Measurements from ENCODE around the gene KIF22.
"Not testable (repeated sequence)": the region's sequence is repeated elsewhere in the genome, so short reads cannot be mapped to it uniquely, and the experiment has no call there.

The KIF22 gene

DNA sequence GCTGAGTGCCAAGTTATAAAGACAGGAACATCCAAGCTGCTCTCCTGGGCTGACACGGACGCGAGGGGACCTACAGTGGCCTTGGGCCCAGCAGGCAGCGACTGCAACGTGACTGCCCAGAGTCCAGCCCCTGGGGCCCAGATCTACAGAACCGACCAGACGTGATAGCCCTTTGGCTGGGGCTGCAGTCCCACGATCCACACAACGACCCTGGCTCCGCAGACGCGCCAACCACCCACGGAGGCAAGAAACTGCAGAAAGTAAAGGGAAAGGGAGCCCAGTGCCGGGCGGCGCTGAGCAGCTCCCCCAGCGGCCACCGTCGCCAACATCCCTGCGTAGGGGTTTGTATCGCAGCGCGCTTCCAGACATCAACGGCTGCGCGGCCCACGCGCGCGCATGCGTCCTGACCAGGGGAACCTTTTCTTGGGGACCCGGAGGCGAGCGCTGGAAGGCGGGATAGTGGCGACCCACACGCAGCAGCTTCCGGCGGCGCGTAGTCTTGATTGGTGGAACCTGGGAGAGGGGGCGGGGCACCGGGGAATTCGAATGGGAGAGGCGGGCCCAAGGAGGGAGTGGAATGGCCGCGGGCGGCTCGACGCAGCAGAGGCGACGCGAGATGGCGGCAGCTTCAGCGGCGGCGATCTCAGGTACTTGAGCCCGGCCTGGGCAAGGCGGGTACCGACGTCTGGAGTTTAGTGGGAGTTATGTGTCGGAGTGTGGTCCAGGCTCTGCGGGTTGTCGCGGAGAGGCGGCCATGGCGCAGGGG, at the start of gene KIF22:
KIF22 (plus strand) TSS at position 569 of the 766 bp plus-strand sequence; CDS start at position 578, 9 bp downstream.
- intact Hi-C loops (cut with DNase I): no loop called here
- DNase-seq: peak; percentile 97 to 100 (median 99)

DNA sequence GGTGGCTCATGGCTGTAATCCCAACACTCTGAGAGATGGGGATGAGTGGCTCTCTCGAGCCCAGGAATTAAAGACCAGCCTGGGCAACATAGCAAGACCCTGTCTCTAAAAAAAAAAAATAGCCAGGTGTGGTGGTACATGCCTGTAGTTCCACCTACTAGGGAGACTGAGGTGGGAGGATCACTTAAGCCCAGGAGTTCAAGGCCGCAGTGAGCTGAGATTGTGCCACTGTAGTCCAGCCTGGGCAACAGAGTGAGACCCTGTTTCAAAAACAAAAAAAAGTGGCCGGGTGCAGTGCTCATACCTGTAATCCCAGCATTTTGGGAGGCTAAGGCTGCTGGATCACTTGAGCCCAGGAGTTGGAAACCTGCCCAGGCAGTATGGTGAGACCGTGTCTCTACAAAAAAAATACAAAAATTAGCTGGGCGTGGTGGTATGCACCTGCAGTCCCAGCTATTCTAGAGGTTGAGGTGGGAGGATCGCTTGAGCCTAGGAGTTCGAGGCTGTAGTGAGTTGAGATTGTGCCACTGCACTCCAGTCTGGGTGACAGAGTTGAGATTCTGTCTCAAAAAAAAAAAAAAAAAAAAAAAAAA, 47.8 kb upstream of the KIF22 start:
- no peak for DNase-seq
- intact Hi-C loops (cut with DNase I): no loop called here

DNA sequence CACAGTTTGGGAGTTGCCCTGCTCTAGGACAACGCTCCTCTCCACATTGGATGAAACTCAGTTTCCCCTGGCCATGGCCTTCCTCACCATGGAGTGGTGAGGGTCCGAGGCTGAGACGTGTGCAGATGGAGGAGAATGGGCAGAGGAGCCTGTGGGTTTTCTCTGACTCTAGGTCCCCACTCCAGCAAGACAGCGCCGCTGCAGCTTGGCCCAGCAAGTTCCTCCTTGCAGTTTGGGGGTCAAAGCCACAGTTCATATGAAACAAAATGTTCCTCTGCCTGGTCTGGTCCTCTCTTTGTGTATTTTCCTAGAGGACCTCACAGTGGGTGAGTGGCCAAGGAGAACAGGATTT, 47.1 kb upstream of the KIF22 start:
- no peak for DNase-seq
- intact Hi-C loops (cut with DNase I): no loop called here

DNA sequence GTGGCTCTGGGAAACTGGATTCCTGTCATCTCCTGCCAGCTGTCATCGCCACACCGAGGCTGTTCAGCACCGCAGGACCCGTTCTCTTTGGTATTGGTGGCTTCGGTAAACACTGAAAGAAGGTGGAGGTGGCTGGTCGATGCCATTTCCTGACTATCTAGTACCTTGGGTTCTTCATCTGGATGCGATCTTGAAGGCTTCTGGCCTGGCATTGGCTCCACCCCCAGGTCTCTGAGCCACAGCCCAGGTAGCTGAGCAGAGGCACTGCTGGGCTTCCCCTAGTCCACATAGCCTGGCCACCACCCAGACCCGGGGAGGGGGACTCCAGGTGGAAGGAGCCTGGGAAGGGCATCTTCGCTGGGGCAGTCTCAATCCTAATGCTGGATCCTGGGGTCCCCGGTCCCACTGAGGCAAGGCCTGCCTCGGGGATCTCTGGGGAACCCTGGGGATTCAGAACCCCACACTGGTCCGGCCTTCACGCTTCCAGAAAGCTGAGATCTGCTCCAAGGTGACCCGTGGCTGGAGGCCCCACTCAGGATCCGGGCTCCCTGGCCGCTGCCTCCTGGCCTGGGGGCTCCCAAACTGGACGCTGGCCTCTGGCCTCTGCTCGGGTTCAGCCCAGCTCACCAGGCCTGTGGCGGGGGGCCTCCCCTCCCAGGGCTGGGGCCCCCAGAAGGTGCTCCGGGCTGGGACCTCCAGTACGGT, 46.6 kb upstream of the KIF22 start:
- DNase-seq: no peak
- intact Hi-C loops (cut with DNase I): no loop called here

DNA sequence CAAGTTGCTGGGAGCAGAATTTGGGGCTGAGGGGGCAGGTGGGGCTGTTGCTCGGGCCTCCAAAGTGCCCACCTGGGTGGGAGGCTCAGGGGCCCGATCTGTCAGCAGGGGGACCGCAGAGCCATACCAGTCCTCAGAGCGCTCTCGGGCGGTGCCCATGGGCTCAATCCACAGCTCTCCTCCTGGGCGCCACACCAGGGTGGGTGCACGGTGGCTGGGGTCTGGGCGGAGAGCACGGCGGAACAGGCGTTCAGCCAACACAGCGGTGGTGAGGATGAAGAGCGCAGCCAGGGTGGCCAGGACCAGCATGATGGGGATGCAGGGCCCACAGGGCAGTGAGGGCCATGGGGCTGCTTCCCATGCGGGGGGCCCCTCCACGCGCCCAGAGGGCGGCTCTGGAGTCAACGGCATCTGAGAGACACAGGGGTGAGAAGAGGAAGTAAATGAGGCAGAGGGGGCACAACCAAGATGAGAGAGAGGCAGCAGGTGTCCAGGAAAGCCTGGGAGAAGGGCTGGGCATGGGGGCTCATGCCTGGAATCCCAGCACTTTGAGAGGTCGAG, 45.9 kb upstream of the KIF22 start:
- intact Hi-C loops (cut with DNase I): no loop called here
- DNase-seq: no peak

DNA sequence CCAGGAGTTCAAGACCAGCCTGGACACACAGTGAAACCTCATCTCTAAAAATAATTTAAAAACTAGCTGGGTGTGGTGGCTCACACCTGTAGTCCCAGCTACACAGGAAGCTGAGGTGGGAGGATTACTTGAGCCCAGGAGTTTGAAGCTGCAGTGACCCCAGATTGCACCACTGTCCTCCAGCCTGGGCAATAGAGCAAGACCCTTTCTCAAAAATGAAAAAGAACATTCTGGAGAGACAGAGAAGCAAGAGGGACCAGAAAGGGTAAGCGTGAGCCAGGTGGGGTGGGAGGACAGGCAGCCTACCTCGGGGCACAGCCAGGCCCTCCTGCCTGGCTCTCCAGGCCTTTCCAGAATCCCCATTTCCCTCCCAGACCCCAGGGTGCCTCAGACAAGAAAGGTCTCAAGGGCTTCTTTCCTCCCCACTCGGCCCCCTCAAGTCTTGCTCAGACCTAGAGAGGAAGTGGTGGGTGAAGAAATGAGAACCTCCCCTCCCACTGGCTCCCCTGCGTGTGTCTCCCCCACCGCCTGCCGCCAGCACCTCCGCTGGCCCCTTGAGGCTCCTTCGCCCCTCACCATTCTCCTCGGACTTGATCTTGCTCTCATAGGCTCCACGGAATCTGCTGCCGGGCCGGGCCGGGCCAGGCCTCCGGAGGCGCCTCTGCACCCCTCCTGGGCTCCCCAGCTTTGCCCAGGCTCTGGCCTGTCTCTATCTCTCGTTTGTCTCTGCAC, 45.3 kb upstream of the KIF22 start:
- DNase-seq: no peak
- intact Hi-C loops (cut with DNase I): no loop called here

DNA sequence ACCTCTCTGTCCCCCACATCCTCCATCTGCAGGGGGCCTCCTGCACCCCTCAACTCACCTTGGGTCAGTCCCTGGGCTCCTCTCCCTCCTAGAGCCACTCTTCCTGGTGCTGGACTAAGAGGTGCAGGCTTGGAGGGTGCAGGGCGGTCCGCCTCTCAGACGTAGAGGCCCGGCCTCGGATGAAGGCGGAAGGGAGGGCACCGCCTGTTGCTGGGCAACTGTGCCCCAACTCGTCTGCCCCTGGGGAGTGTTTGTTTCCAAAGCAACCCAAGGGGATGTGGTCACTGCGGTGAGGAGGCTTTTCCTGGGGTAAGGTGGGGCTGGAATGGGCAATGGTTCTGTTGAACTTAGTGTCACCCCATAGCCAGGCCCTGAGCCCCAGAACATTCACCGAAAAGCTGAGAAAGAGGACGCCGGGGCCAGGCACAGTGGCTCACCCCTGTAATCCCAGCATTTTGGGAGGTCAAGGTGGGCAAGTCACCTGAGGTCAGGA, 44.7 kb upstream of the KIF22 start, which contains the start of gene C16orf54:
C16orf54 (minus strand) TSS at position 138 of the 493 bp plus-strand sequence. CDS start 1,039 bp downstream, outside the sequence.
- intact Hi-C loops (cut with DNase I): no loop called here
- DNase-seq: peak in 40 of 42 donors; percentile 13 to 67 (median 37)

DNA sequence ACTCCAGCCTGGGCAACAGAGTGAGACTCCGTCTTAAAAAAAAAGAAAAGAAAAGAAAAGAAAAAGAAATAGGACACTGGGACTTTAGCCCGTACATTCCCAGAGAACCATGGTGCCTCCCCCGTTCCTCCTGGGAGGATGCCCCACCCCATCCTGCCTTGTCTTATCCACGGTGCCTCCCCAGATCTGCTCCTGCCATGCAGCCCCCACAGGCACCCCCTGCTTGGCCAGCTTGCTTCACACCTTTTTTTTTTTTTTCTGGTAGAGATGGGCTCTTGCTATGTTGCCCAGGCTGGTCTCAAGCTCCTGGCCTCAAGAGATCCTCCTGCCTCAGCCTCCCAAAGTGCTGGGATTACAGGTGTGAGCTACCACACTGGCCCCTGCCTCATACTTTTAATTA, 44.0 kb upstream of the KIF22 start:
- intact Hi-C loops (cut with DNase I): not testable (repeated sequence)

DNA sequence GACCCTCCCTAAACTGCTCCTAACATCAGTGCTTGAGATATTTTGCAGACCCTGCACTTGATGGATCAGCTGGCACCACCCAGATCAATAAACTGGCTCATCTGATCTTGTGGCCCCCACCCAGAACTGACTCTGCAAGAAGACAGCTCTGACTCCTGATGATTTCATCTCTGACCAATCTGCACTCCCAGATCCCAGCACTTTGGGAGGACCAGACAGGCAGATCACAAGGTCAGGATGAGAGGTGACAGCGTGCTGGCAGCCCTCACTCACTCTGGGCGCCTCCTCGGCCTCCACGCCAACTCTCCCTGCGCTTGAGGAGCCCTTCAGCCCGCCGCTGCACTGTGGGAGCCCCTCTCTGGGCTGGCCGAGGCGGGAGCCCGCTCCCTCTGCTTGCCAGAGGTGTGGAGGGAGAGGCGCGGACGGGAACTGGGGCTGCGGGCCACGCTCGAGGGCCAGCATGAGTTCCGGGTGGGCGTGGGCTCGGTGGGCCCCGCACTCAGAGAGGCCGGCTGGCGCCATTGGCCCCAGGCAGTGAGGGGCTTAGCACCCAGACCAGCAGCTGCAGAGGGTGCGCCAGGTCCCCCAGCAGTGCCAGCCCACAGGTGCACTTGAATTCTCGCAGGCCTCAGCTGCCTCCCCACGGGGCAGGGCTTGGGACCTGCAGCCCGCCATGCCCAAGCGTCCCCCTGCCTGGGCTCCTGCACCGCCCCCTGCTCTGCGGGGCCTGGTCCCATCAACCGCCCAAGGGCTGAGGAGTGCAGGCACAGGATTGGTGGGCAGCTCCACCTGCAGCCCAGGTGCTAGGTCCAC, 42.4 kb upstream of the KIF22 start:
- no peak for DNase-seq
- intact Hi-C loops (cut with DNase I): no loop called here

More for the DNA sequence above, 44.0 kb upstream of the KIF22 start:
- not testable (repeated sequence) for DNase-seq

DNA sequence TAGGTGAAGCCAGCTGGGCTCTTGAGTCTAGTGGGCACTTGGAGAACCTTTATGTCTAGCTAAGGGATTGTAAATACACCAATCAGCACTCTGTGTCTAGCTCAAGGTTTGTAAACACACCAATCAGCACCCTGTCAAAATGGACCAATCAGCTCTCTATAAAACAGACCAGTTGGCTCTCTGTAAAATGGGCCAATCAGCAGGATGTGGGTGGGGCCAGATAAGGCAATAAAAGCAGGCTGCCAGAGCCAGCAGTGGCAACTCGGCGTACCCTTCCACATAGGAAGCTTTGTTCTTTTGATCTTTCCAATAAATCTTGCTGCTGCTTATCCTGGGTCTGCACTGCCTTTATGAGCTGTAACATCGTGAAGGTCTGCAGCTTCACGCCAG, 41.8 kb upstream of the KIF22 start:
- DNase-seq; intact Hi-C loops (cut with DNase I): not testable (repeated sequence)

DNA sequence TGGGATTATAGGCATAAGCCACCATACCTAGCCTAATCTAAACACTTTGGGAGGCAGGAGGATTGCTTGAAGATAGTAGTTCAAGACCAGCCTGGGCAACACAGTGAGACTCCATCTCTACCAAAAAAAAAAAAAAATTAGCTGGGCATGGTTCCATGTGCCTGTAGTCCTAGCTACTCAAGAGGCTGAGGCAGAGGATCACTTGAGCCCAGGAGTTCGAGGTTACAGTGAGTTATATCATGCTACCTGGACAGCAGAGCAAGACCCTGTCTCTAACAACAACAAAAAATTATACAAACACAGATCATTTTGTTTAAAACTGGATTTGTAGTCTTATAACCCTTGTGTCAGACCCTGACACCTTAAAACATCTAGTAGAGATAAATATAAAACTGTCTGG, 37.0 kb upstream of the KIF22 start:
- intact Hi-C loops (cut with DNase I): no loop called here
- DNase-seq: no peak

DNA sequence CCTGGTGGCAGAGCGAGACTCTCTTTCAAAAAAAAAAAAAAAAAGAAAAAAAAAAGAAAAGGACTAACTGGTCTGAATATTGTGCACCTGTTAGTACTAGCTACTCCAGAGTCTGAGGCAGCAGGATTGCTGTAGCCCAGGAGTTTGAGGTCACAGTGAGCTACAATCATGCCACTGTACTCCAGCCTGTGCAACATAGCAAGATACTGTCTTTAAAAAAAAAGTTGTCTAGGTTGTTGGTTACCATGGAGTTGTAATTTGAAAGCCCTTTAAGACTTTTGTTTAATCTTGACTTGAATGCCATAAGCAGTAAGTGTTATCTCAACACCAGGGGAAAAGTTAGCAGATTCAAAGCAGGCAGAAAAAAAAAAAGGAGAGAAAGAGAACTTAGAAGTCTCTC, 33.9 kb upstream of the KIF22 start:
- no peak for DNase-seq
- intact Hi-C loops (cut with DNase I): no loop called here

DNA sequence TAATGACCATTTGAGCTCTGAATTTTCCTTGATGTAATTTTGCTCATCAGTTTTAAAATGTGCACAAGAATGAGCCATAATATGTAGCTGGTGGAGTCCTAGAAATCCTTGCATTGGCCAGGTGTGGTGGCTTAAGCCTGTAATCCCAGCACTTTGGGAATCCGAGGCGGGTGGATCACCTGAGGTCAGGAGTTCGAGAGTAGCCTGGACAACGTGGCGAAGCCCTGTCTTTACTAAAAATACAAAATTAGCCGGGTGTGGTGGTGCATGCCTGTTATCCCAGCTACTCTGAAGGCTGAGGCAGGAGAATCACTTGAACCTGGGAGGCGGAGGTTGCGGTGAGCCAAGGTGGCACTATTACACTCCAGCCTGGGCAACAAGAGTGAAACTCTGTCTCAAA, 33.5 kb upstream of the KIF22 start:
- intact Hi-C loops (cut with DNase I); DNase-seq: not testable (repeated sequence)

DNA sequence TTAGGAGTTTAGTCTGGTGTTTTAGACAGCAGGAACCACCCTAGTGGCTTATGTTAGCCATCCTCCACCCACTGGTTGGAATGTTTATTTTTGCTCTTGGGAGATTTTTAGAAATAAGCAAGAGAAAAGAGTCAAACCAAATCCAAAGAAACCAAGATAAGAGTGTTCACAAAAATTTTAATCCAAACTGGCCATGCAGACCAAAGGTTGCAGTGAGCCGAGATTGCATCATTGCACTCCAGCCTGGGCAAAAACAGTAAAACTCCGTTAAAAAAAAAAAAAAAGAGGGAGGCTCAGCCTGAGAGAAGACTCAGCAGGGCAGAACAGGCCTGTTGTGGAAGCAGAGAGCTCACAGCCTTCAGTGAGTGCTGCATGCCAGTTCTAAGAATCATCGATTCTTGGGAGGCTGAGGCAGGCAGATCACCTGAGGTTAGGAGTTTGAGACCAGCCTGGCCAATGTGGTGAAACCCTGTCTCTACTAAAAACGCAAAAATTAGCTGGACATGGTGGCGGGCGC, 32.5 kb upstream of the KIF22 start:
- intact Hi-C loops (cut with DNase I): no loop called here
- no peak for DNase-seq

DNA sequence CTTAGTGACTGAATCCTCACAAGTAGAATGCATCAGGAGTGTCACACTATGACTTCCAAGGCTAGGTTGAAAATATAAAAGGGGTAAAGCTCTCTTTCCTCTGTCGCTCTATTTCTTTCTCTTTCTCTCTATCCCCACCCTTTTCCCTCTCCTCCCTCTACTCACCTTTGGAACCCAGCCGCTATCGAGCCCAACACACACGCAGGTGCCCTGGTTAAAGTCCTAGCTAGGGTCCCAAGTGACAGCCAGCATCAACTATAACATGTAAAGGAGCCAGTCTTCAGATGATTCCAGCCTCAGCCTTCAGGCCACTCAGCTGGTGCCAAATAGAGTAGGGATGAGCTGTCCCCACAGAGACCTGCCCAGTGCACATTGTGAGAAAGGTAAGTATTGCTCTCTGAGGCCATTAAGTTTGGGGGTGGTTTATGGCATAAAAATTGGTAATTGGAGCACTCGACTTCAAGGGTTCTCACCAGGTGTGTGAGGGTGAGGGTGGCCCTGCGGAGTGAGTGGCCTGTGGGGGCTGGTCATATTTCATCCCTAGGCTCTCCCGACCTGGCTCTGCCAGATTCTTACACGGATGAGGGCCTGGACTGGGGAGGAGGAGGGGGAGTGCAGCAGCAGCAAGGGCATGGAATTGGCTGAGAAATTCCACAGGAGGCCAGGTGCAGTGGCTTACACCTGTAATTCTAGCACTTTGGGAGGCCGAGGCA, 29.8 kb upstream of the KIF22 start:
- intact Hi-C loops (cut with DNase I): no loop called here

DNA sequence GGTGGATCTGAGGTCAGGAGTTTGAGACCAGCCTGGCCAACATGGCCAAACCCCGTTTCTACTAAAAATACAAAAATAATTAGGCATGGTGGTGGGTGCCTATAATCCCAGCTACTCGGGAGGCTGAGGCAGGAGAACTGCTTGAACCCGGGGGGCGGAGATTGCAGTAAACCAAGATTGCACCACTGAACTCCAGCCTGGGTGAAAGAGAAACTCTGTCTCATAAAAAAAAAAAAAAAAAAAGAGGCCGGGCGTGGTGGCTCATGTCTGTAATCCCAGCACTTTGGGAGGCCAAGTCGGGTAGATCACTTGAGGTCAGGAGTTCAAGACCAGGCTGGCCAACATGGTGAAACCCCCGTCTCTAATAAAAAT, 29.3 kb upstream of the KIF22 start:
- DNase-seq; intact Hi-C loops (cut with DNase I): not testable (repeated sequence)

More for the DNA sequence above, 29.8 kb upstream of the KIF22 start:
- no peak for DNase-seq

DNA sequence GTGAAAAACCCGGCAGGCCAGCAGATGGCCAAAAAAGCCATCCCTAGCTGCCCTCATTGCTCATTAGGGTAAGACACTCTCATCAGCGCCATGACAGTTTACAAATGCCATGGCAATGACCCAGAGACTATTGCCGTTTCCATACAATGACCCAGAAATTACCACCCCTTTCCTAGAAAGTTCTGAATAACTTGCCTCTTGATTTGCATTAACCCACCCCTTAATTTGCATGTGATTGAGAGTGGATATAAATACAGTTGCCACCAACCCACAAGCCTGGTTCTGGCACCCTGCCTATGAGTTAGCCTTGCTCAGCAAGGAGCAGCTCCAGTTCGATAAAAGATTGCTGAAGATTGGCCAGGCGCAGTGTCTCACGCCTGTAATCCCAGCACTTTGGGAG, 28.7 kb upstream of the KIF22 start:
- no peak for DNase-seq
- intact Hi-C loops (cut with DNase I): no loop called here
